Measurements from ENCODE around the gene SEMA4G. TPM values are rescaled to one million over a fixed set of nuclear protein-coding genes. Genes with fewer than 3 reads are reported as not detected.

Gene SEMA4G
- total and polyA plus RNA-seq, 2 of the 8 experiments (the other 6 are each of a cell fraction or from before 2014, with no cell fraction given), result 7.1 to 18.2 TPM

- TF ChIP-seq ATF3 (IDR thresholded peaks at IDR 0.05; ENCODE audit: insufficient read depth, low read depth, low read length) (0 out of 2 replicates have a peak, but pooled peaks have one; percentile 22), RAD21 (IDR thresholded peaks at IDR 0.05 in 1 of 2, conservative IDR thresholded peaks at IDR 0.05 in 1 of 2; ENCODE audit: low read depth in 2 of 2, low read length in 2 of 2) (peak in 1 of 2 experiments; percentile 40; a peak in 2 of 4 replicates), USF2 (IDR thresholded peaks at IDR 0.05; ENCODE audit: low read length) (peak; percentile 60; the same call in 1 of the 2 replicates), BRCA1 (IDR thresholded peaks at IDR 0.05; ENCODE audit: low read depth, low read length) (no peak), SP2 (IDR thresholded peaks at IDR 0.05; ENCODE audit: low read length) (no peak), POLR2AphosphoS5 (IDR thresholded peaks at IDR 0.05; ENCODE audit: low read depth, low read length) (0 out of 2 replicates have a peak, but pooled peaks have one; percentile 48), E2F6 (IDR thresholded peaks at IDR 0.05) (peak; percentile 41; the same call in 1 of the 2 replicates), GABPA (IDR thresholded peaks at IDR 0.05; ENCODE audit: borderline replicate concordance, insufficient read depth, low read length) (peak; percentile 78; the same call in 1 of the 2 replicates), CREB1 (IDR thresholded peaks at IDR 0.05) (no peak; the same call in 1 of the 2 replicates), ASH2L (IDR thresholded peaks at IDR 0.05; ENCODE audit: low read length) (peak; percentile 12), EP300 (IDR thresholded peaks at IDR 0.05; ENCODE audit: borderline replicate concordance in 1 of 2, low read depth in 2 of 2, low read length in 2 of 2) (peak in 1 of 2 experiments; percentile 36; a peak in 1 of 3 replicates), RBBP5 (IDR thresholded peaks at IDR 0.05; ENCODE audit: borderline replicate concordance, low read depth, low read length) (peak; percentile 9; the same call in 1 of the 2 replicates), HDAC2 (IDR thresholded peaks at IDR 0.05; ENCODE audit: borderline replicate concordance in 1 of 2, low read depth in 2 of 2, low read length in 2 of 2) (peak; percentile 77 to 83; a peak in 3 of 4 replicates), SUZ12 (IDR thresholded peaks at IDR 0.05; ENCODE audit: low read length) (peak; percentile 42; the same call in 1 of the 2 replicates), RXRA (IDR thresholded peaks at IDR 0.05; ENCODE audit: insufficient read depth, low read depth, low read length) (0 out of 2 replicates have a peak, but pooled peaks have one; percentile 63), BACH1 (IDR thresholded peaks at IDR 0.05; ENCODE audit: low read length) (peak; percentile 50; the same call in 1 of the 2 replicates), SP1 (IDR thresholded peaks at IDR 0.05; ENCODE audit: low read depth, low read length) (0 out of 2 replicates have a peak, but pooled peaks have one; percentile 31), TBP (IDR thresholded peaks at IDR 0.05; ENCODE audit: low read depth, low read length) (no peak; the same call in 1 of the 2 replicates), NRF1 (IDR thresholded peaks at IDR 0.05; ENCODE audit: low read depth, low read length) (no peak)
Observed at GRCh38 chr10:100997360-100998182, 28.3 kb downstream of the SEMA4G start (continued).

Data from H1 (cell line).